ENCODE data around the gene CASS4. TPM values are rescaled to one million over a fixed set of nuclear protein-coding genes. Genes with fewer than 3 reads are reported as not detected.

CASS4 gene
- total RNA-seq, 1 donor from 2014 or later, result 0.74 TPM

GRCh38 chr20:56378386-56378785, 33.7 kb upstream of the CASS4 start:
- H3K4me3 ChIP-seq, result no peak overlapping the region
- TF ChIP-seq, protein P1, sequence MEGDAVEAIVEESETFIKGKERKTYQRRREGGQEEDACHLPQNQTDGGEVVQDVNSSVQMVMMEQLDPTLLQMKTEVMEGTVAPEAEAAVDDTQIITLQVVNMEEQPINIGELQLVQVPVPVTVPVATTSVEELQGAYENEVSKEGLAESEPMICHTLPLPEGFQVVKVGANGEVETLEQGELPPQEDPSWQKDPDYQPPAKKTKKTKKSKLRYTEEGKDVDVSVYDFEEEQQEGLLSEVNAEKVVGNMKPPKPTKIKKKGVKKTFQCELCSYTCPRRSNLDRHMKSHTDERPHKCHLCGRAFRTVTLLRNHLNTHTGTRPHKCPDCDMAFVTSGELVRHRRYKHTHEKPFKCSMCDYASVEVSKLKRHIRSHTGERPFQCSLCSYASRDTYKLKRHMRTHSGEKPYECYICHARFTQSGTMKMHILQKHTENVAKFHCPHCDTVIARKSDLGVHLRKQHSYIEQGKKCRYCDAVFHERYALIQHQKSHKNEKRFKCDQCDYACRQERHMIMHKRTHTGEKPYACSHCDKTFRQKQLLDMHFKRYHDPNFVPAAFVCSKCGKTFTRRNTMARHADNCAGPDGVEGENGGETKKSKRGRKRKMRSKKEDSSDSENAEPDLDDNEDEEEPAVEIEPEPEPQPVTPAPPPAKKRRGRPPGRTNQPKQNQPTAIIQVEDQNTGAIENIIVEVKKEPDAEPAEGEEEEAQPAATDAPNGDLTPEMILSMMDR (IDR thresholded peaks at IDR 0.05), result no peak
- TF ChIP-seq POLR2AphosphoS5 (IDR thresholded peaks at IDR 0.05; ENCODE audit: insufficient read depth in 1 of 2, low read depth in 1 of 2), result no peak
- TF ChIP-seq POLR2A (IDR thresholded peaks at IDR 0.05), result no peak
- no peaks in the 10 kb centered on the region for H3K9me3 ChIP-seq
- no peak for DNase-seq (ENCODE audit: extremely low spot score in 2 of 2)
- H3K4me1 ChIP-seq, result no peaks in the 10 kb centered on the region
- H3K27me3 ChIP-seq, result no peaks in the 10 kb centered on the region
- no peaks in the 10 kb centered on the region for H3K36me3 ChIP-seq
- intact Hi-C loops (cut with DNase I), result no loop called here
- no peak overlapping the region for H3K27ac ChIP-seq

DNA sequence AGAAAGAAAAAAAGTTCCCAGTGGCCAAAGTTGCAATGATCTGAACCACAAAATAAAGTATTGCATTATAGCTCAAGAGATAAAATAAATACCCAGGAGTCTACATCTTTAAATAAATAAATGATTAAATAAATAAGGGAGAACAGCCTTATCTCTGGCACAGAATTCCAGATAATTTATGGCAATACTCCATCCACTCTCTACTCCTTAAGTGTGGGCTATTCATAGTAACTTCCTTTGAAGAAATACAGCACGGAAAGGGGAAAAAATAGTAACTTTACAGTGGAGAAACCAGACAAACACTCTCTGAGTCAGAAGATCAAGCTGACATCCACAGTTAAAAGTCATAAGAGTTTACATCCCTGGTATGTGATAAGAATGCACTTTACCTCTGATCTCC, 31.7 kb upstream of the CASS4 start:
- Histone ChIP-seq H3K4me1 (no peaks in the 10 kb centered on the region), H3K27ac (no peak overlapping the region), H3K4me3 (no peak overlapping the region), H3K36me3 (no peaks in the 10 kb centered on the region), H3K9me3 (no peaks in the 10 kb centered on the region), H3K27me3 (no peaks in the 10 kb centered on the region)
- TF ChIP-seq, protein P1 (IDR thresholded peaks at IDR 0.05), result no peak
- TF ChIP-seq POLR2A (IDR thresholded peaks at IDR 0.05), result no peak
- TF ChIP-seq POLR2AphosphoS5 (IDR thresholded peaks at IDR 0.05; ENCODE audit: insufficient read depth in 1 of 2, low read depth in 1 of 2), result no peak
- intact Hi-C loops (cut with DNase I), result no loop called here
- DNase-seq (ENCODE audit: extremely low spot score in 2 of 2), result no peak

DNA sequence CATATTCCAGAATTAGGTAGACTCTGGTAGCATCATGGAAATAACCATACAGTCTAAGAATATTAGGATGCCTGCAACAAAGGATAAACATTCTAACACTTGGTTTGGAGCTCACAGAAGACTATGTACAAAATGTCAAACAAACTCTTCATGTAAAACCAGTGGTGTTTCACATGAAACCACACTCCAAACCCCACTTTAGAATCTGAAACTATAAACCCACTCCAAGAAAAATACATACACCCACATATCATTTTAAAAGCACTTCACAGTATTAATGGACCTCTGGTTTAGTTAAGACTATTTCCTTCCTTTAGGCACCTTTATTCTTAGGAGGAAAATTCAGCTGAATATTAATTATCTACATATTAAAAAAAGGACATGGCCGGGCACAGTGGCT, 30.6 kb upstream of the CASS4 start:
- Histone ChIP-seq H3K36me3 (no peaks in the 10 kb centered on the region), H3K4me3 (no peak overlapping the region), H3K9me3 (no peaks in the 10 kb centered on the region), H3K27me3 (no peaks in the 10 kb centered on the region), H3K27ac (no peak overlapping the region), H3K4me1 (no peaks in the 10 kb centered on the region)
- TF ChIP-seq POLR2AphosphoS5 (IDR thresholded peaks at IDR 0.05; ENCODE audit: insufficient read depth in 1 of 2, low read depth in 1 of 2) (no peak), POLR2A (IDR thresholded peaks at IDR 0.05) (no peak)
- TF ChIP-seq, protein P1 (IDR thresholded peaks at IDR 0.05), result no peak
- no peak for DNase-seq (ENCODE audit: extremely low spot score in 2 of 2)
- intact Hi-C loops (cut with DNase I), result no loop called here

DNA sequence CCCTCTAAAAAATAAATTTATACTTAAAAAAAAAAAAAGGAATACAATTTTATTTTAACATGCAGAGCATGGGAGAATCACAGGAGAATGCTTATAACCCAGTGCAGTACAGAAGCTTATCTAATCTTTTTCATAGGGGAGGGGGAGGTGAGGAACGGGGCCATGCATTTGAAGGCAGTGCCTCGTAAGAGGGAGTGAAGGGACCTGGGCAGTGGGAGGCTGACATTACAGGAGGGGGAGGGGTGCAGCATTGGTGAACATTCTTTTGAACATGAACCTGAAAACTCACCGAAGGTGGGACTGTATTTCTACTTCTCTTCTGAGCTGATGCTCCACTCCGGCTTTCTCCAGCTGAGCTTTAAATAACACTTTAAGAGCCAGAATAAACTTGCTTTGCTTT, 29.4 kb upstream of the CASS4 start:
- H3K4me3 ChIP-seq, result no peak overlapping the region

GRCh38 chr20:56383334-56383733, 28.7 kb upstream of the CASS4 start:
- Histone ChIP-seq H3K27me3 (no peaks in the 10 kb centered on the region), H3K9me3 (no peaks in the 10 kb centered on the region), H3K36me3 (no peaks in the 10 kb centered on the region), H3K4me1 (no peaks in the 10 kb centered on the region), H3K27ac (no peak overlapping the region), H3K4me3 (no peak overlapping the region)
- TF ChIP-seq POLR2A (IDR thresholded peaks at IDR 0.05) (no peak), POLR2AphosphoS5 (IDR thresholded peaks at IDR 0.05; ENCODE audit: insufficient read depth in 1 of 2, low read depth in 1 of 2) (no peak)
- TF ChIP-seq, protein P1 (IDR thresholded peaks at IDR 0.05), result no peak
- intact Hi-C loops (cut with DNase I), result no loop called here
- DNase-seq (ENCODE audit: extremely low spot score in 2 of 2), result peak in 1 of 2 donors; percentile 72

More for the DNA sequence above, 29.4 kb upstream of the CASS4 start:
- Histone ChIP-seq H3K27ac (no peak overlapping the region), H3K4me1 (no peaks in the 10 kb centered on the region), H3K27me3 (no peaks in the 10 kb centered on the region), H3K36me3 (no peaks in the 10 kb centered on the region), H3K9me3 (no peaks in the 10 kb centered on the region)
- DNase-seq (ENCODE audit: extremely low spot score in 2 of 2), result peak in 1 of 2 donors; percentile 18
- intact Hi-C loops (cut with DNase I), result no loop called here
- TF ChIP-seq, protein P1 (IDR thresholded peaks at IDR 0.05), result no peak
- no peak for TF ChIP-seq POLR2A (IDR thresholded peaks at IDR 0.05)
- TF ChIP-seq POLR2AphosphoS5 (IDR thresholded peaks at IDR 0.05; ENCODE audit: insufficient read depth in 1 of 2, low read depth in 1 of 2), result no peak
